Measurements from ENCODE around the gene SCAMP5. TPM values are rescaled to one million over a fixed set of nuclear protein-coding genes. Genes with fewer than 3 reads are reported as not detected.

The SCAMP5 gene
- total and polyA plus RNA-seq, 2 of the 13 experiments (the other 11 are each of a cell fraction or from before 2014, with no cell fraction given) = 34.3 to 49.0 TPM

DNA sequence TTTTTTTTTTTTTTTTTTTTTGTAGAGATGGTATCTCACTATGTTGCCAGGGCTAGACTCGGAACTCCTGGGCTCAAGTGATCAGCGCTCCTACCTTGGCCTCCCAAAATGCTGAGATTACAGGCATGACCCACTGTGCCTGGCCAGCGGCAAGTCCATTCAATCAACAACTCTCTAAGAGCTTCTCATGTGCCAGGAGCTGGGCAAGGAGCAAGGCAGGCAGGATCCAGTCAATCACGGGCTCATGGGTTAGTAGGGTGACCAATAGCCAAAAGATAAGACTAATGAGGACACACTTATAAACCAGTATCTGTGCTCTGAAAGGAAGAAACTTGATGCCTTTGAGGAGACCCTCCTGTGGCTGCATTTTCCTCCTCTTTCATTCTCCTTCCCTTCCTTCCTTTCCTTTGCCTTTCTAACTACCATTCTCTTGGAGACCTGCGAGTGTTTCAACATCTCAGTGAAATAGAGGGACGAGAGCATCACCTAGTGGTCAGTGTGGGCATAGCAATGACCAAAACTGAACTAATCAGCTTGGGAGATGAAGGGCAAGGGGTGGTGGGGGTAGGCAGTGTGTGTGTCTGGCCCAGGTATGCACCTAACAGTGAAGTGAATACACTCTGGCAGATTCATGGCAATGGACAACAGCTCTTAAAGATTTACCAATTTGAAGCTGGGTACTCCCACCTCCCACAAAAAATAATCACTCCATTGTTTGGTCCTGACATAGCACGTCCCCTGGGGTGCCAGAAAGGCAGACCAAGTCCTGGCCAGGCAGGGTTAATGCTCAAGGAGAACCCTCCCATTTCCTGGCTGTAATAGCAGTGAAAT is 45.1 kb upstream of the SCAMP5 start (continued):
- TF ChIP-seq CREB3 (CRISPR knock-in tag; IDR thresholded peaks at IDR 0.05) = no peak
- TF ChIP-seq ZNF777 (CRISPR knock-in tag; IDR thresholded peaks at IDR 0.05) = no peak
- no peak for TF ChIP-seq ZNF552 (CRISPR knock-in tag; IDR thresholded peaks at IDR 0.05; ENCODE audit: borderline replicate concordance)
- TF ChIP-seq EZH2 (conservative IDR thresholded peaks at IDR 0.05; ENCODE audit: low read depth, low read length) = no peak
- TF ChIP-seq, protein P1, sequence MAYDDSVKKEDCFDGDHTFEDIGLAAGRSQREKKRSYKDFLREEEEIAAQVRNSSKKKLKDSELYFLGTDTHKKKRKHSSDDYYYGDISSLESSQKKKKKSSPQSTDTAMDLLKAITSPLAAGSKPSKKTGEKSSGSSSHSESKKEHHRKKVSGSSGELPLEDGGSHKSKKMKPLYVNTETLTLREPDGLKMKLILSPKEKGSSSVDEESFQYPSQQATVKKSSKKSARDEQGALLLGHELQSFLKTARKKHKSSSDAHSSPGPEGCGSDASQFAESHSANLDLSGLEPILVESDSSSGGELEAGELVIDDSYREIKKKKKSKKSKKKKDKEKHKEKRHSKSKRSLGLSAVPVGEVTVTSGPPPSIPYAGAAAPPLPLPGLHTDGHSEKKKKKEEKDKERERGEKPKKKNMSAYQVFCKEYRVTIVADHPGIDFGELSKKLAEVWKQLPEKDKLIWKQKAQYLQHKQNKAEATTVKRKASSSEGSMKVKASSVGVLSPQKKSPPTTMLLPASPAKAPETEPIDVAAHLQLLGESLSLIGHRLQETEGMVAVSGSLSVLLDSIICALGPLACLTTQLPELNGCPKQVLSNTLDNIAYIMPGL (CRISPR knock-in tag; IDR thresholded peaks at IDR 0.05; ENCODE audit: borderline replicate concordance in 1 of 2, low read depth in 1 of 2) = peak in 1 of 2 experiments; percentile 55; a peak in 1 of 4 replicates
- TF ChIP-seq, protein P2, sequence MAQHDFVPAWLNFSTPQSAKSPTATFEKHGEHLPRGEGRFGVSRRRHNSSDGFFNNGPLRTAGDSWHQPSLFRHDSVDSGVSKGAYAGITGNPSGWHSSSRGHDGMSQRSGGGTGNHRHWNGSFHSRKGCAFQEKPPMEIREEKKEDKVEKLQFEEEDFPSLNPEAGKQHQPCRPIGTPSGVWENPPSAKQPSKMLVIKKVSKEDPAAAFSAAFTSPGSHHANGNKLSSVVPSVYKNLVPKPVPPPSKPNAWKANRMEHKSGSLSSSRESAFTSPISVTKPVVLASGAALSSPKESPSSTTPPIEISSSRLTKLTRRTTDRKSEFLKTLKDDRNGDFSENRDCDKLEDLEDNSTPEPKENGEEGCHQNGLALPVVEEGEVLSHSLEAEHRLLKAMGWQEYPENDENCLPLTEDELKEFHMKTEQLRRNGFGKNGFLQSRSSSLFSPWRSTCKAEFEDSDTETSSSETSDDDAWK (CRISPR knock-in tag; IDR thresholded peaks at IDR 0.05) = no peak
- no peak for TF ChIP-seq ZNF496 (CRISPR knock-in tag; IDR thresholded peaks at IDR 0.05; ENCODE audit: insufficient replicate concordance)
- no peak for TF ChIP-seq NONO (IDR thresholded peaks at IDR 0.05)
- no peak for TF ChIP-seq NONO (CRISPR knock-in tag; conservative IDR thresholded peaks at IDR 0.05)
- TF ChIP-seq, protein P3, sequence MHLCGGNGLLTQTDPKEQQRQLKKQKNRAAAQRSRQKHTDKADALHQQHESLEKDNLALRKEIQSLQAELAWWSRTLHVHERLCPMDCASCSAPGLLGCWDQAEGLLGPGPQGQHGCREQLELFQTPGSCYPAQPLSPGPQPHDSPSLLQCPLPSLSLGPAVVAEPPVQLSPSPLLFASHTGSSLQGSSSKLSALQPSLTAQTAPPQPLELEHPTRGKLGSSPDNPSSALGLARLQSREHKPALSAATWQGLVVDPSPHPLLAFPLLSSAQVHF (CRISPR knock-in tag; IDR thresholded peaks at IDR 0.05) = no peak
- peak; percentile 39; the same call in 1 of the 2 replicates for TF ChIP-seq GATAD1 (CRISPR knock-in tag; IDR thresholded peaks at IDR 0.05)
- TF ChIP-seq, protein P4, sequence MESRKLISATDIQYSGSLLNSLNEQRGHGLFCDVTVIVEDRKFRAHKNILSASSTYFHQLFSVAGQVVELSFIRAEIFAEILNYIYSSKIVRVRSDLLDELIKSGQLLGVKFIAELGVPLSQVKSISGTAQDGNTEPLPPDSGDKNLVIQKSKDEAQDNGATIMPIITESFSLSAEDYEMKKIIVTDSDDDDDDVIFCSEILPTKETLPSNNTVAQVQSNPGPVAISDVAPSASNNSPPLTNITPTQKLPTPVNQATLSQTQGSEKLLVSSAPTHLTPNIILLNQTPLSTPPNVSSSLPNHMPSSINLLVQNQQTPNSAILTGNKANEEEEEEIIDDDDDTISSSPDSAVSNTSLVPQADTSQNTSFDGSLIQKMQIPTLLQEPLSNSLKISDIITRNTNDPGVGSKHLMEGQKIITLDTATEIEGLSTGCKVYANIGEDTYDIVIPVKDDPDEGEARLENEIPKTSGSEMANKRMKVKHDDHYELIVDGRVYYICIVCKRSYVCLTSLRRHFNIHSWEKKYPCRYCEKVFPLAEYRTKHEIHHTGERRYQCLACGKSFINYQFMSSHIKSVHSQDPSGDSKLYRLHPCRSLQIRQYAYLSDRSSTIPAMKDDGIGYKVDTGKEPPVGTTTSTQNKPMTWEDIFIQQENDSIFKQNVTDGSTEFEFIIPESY (CRISPR knock-in tag; IDR thresholded peaks at IDR 0.05) = no peak
- no peak for TF ChIP-seq EEA1 (CRISPR knock-in tag; IDR thresholded peaks at IDR 0.05; ENCODE audit: borderline replicate concordance)
- TF ChIP-seq TCF7 (IDR thresholded peaks at IDR 0.05; ENCODE audit: low read depth) = no peak
- no peak for TF ChIP-seq ONECUT2 (CRISPR knock-in tag; IDR thresholded peaks at IDR 0.05)
- TF ChIP-seq ZXDC (CRISPR knock-in tag; IDR thresholded peaks at IDR 0.05) = no peak
- no peak for TF ChIP-seq E2F1 (CRISPR knock-in tag; IDR thresholded peaks at IDR 0.05)

Measured in HepG2 (cell line).